Trophoblast cell (in vitro differentiated cells and primary cell): ENCODE data around the gene MOXD1. TPM values are rescaled to one million over a fixed set of nuclear protein-coding genes. Genes with fewer than 3 reads are reported as not detected.

Experiments used
- DNase-seq, 2 donors: peaks; one replicate each; pipeline ENCODE4 v3.0.0-alpha.2; 2016
- H2AFZ ChIP-seq: 2 replicates; pipeline ENCODE4 v1.6.1; 2013; ENCODE audit warnings: low read length, moderate library complexity, mild to moderate bottlenecking; ENCODE audit not compliant: insufficient read depth, poor library complexity
- H2AK5ac ChIP-seq: 2 replicates; pipeline ENCODE4 v1.6.1; 2013; ENCODE audit warnings: mild to moderate bottlenecking, low read length
- H2BK120ac ChIP-seq: 2 replicates; pipeline ENCODE4 v1.6.1; 2013; ENCODE audit warnings: low read length, mild to moderate bottlenecking, moderate library complexity; ENCODE audit not compliant: insufficient read depth, poor library complexity
- H2BK12ac ChIP-seq: 2 replicates; pipeline ENCODE4 v1.6.1; 2013; ENCODE audit warnings: mild to moderate bottlenecking, low read length, moderate library complexity
- H2BK5ac ChIP-seq: 2 replicates; pipeline ENCODE4 v1.6.1; 2013; ENCODE audit warnings: low read length, low read depth, moderate library complexity, mild to moderate bottlenecking; ENCODE audit not compliant: poor library complexity
- H3K14ac ChIP-seq: 2 replicates; pipeline ENCODE4 v1.6.1; 2013; ENCODE audit warnings: mild to moderate bottlenecking, low read length
- H3K18ac ChIP-seq: 2 replicates; pipeline ENCODE4 v1.6.1; 2013; ENCODE audit warnings: mild to moderate bottlenecking, low read length
- H3K23ac ChIP-seq: 2 replicates; pipeline ENCODE4 v1.6.1; 2013; ENCODE audit warnings: low read length
- H3K27ac ChIP-seq: 2 replicates; pipeline ENCODE4 v1.5.1; 2013; ENCODE audit warnings: low read depth, mild to moderate bottlenecking, inconsistent platforms, low read length, moderate library complexity
- H3K27me3 ChIP-seq: 2 replicates; pipeline ENCODE4 v1.6.1; 2013; ENCODE audit warnings: inconsistent platforms, mild to moderate bottlenecking, low read length, moderate library complexity; ENCODE audit not compliant: insufficient read depth
- H3K36me3 ChIP-seq, 2 experiments: 1 replicate in 1 of 2; 2 replicates in 1 of 2; pipeline ENCODE4 v1.6.1; 2013; ENCODE audit warnings: low read length in 2 of 2, mild to moderate bottlenecking in 2 of 2, moderate library complexity in 1 of 2; ENCODE audit not compliant: insufficient read depth in 2 of 2, control insufficient read depth in 1 of 2
- H3K4ac ChIP-seq: 2 replicates; pipeline ENCODE4 v1.6.1; 2013; ENCODE audit warnings: low read depth, mild to moderate bottlenecking, low read length, moderate library complexity
- H3K4me1 ChIP-seq, 2 experiments: 1 replicate in 1 of 2; 2 replicates in 1 of 2; pipeline ENCODE4 v1.6.1; 2013; ENCODE audit warnings: low read length in 2 of 2, mild to moderate bottlenecking in 2 of 2, moderate library complexity in 1 of 2; ENCODE audit not compliant: insufficient read depth in 2 of 2, control insufficient read depth in 1 of 2
- H3K4me2 ChIP-seq: 2 replicates; pipeline ENCODE4 v1.6.1; 2013; ENCODE audit warnings: inconsistent platforms, mild to moderate bottlenecking, low read length, moderate library complexity
- H3K4me3 ChIP-seq: 2 replicates; pipeline ENCODE4 v1.5.1; 2013; ENCODE audit warnings: mild to moderate bottlenecking, low read depth, low read length, inconsistent platforms
- H3K79me1 ChIP-seq: one replicate; pipeline ENCODE4 v1.6.1; 2013; ENCODE audit warnings: low read length
- H3K79me2 ChIP-seq: 2 replicates; pipeline ENCODE4 v1.6.1; 2013; ENCODE audit warnings: low read length, mild to moderate bottlenecking; ENCODE audit not compliant: control insufficient read depth, insufficient read depth, poor library complexity
- H3K9ac ChIP-seq: 2 replicates; pipeline ENCODE4 v1.6.1; 2013; ENCODE audit warnings: mild to moderate bottlenecking, low read length
- H3K9me3 ChIP-seq: 2 replicates; pipeline ENCODE4 v1.6.1; 2013; ENCODE audit warnings: low read depth, mild to moderate bottlenecking, control low read depth, inconsistent platforms, low read length; ENCODE audit not compliant: insufficient read depth
- H4K12ac ChIP-seq: 2 replicates; pipeline ENCODE4 v1.6.1; 2013; ENCODE audit warnings: low read depth, mild to moderate bottlenecking, low read length, moderate library complexity
- H4K8ac ChIP-seq: 2 replicates; pipeline ENCODE4 v1.6.1; 2013; ENCODE audit warnings: low read depth, mild to moderate bottlenecking, low read length, moderate library complexity
- H4K91ac ChIP-seq: one replicate; pipeline ENCODE4 v1.6.1; 2013; ENCODE audit warnings: low read depth, mild to moderate bottlenecking, low read length, moderate library complexity
- WGBS: extraction: QIAGEN DNeasy Blood & Tissue Kit; methylation state at CpG from one replicate; pipeline ENCODE4 v1.1.7; 2013; ENCODE audit warnings: missing lambda C conversion rate; ENCODE audit not compliant: insufficient read length, insufficient coverage; ENCODE audit errors: extremely low coverage; 5-methylcytosine and 5-hydroxymethylcytosine counted together
- polyA plus RNA-seq: library from polyadenylated mRNA; stranded (reverse); fragments of 200-250 nt; gene quantifications from 2 replicates; pipeline ENCODE4 v1.2.3, GENCODE V29; 2013

The MOXD1 gene
- polyA plus RNA-seq = 0.78 and 0.82 TPM in 2 replicates

DNA sequence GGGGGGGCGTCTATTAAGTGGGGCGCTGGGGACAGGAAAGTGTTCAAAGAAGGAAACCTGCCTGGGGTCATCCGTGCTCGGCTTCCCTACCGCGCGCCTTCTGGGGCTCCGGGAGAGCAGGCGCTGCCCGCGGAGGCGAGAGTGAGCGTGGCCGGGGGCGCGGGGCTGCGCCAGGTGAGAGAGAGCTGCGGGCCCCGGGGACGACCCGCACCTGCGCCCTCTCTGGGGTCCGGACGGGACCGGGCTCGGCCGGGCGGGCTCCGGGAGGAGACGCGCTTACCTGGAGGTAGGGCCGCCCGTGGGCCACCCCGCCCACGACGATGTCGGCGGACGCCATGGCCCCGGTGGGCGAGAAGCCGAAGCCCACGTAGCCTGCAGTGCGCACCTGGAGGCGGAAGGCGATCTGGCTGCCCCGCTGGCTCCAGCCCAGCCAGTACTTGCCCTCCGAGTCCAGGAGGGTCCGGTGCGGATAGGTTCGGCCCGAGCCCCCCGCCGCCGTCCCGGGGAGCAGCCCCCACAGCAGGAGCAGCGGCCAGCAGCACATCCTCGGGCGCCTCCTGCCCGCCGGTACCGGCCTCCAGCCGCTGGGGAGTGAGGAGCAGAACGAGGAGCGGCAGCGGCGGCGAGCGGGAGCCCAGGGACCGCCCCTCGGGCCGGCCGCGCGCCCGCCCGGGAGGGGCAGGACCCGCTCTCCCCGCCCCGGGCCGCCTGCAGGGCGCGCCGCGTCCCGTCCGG is at the start of gene MOXD1:
MOXD1 (minus strand) TSS at position 593 of the 735 bp plus-strand sequence; CDS start at position 544, 49 bp downstream.
- no peak within 1 kb of the TSS for H4K12ac ChIP-seq
- no peak within 1 kb of the TSS for H3K18ac ChIP-seq
- no peak within 1 kb of the TSS for H3K9ac ChIP-seq
- no peak within 1 kb of the TSS for H2BK120ac ChIP-seq
- H4K8ac ChIP-seq = peak within 1 kb of the TSS; percentile 45
- H2AFZ ChIP-seq = peak within 1 kb of the TSS; percentile 88
- H3K4me3 ChIP-seq = peak within 1 kb of the TSS; percentile 75
- H3K27me3 ChIP-seq = peaks cover 26% of the 10 kb centered on the region
- H3K14ac ChIP-seq = no peak within 1 kb of the TSS
- H3K4ac ChIP-seq = no peak within 1 kb of the TSS
- no peaks in the 10 kb centered on the region for H3K79me2 ChIP-seq
- H2BK12ac ChIP-seq = no peak within 1 kb of the TSS
- no peak within 1 kb of the TSS for H3K23ac ChIP-seq
- peak within 1 kb of the TSS; percentile 84 for H3K4me2 ChIP-seq
- H3K36me3 ChIP-seq = no peaks in the 10 kb centered on the region
- H3K27ac ChIP-seq = no peak within 1 kb of the TSS
- H2BK5ac ChIP-seq = no peak within 1 kb of the TSS
- DNase-seq = peak; percentile 19 to 54
- WGBS = no CpG with 5 or more reads among the region's 87 CpGs
- no peaks in the 10 kb centered on the region for H3K9me3 ChIP-seq
- no peak within 1 kb of the TSS for H2AK5ac ChIP-seq
- no peaks in the 10 kb centered on the region for H3K79me1 ChIP-seq
- peaks cover 0 to 12% of the 10 kb centered on the region in 2 experiments for H3K4me1 ChIP-seq
- H4K91ac ChIP-seq = no peak within 1 kb of the TSS

- Histone ChIP-seq H2BK120ac (no peak overlapping the region), H4K91ac (no peak overlapping the region), H3K4me2 (no peak overlapping the region), H3K79me2 (no peaks in the 10 kb centered on the region), H3K4me1 (no peaks in the 10 kb centered on the region), H4K8ac (no peak overlapping the region), H3K18ac (no peak overlapping the region), H3K27me3 (no peaks in the 10 kb centered on the region), H3K27ac (no peak overlapping the region), H3K14ac (no peak overlapping the region), H3K4ac (no peak overlapping the region), H3K36me3 (peaks cover 0 to 2% of the 10 kb centered on the region in 2 experiments), H3K23ac (no peak overlapping the region), H2BK12ac (no peak overlapping the region), H4K12ac (no peak overlapping the region), H2AFZ (no peak overlapping the region), H2AK5ac (no peak overlapping the region), H3K9ac (no peak overlapping the region), H3K79me1 (no peaks in the 10 kb centered on the region), H3K4me3 (no peak overlapping the region), H3K9me3 (no peaks in the 10 kb centered on the region), H2BK5ac (no peak overlapping the region)
- WGBS = no CpG with 5 or more reads among the region's 5 CpGs
- DNase-seq = no peak
These were observed 45.6 kb upstream of the MOXD1 start for GRCh38 chr6:132446855-132447241.

GRCh38 chr6:132446141-132446854 is 45.0 kb upstream of the MOXD1 start:
- H3K27ac ChIP-seq = no peak overlapping the region
- no peaks in the 10 kb centered on the region for H3K9me3 ChIP-seq
- H3K79me2 ChIP-seq = no peaks in the 10 kb centered on the region
- H3K4me2 ChIP-seq = no peak overlapping the region
- no peak overlapping the region for H3K4ac ChIP-seq
- H3K18ac ChIP-seq = no peak overlapping the region
- H4K12ac ChIP-seq = no peak overlapping the region
- no peak overlapping the region for H3K23ac ChIP-seq
- H3K14ac ChIP-seq = no peak overlapping the region
- H3K4me1 ChIP-seq = no peaks in the 10 kb centered on the region
- no peak overlapping the region for H4K8ac ChIP-seq
- no peak overlapping the region for H3K4me3 ChIP-seq
- no CpG with 5 or more reads among the region's 4 CpGs for WGBS
- no peak overlapping the region for H2AFZ ChIP-seq
- peaks cover 0 to 2% of the 10 kb centered on the region in 2 experiments for H3K36me3 ChIP-seq
- H3K27me3 ChIP-seq = no peaks in the 10 kb centered on the region
- no peak overlapping the region for H2AK5ac ChIP-seq
- no peak for DNase-seq
- H3K79me1 ChIP-seq = no peaks in the 10 kb centered on the region
- H3K9ac ChIP-seq = no peak overlapping the region
- H2BK5ac ChIP-seq = no peak overlapping the region
- H2BK12ac ChIP-seq = no peak overlapping the region
- no peak overlapping the region for H4K91ac ChIP-seq
- H2BK120ac ChIP-seq = no peak overlapping the region

- H2BK120ac ChIP-seq = no peak overlapping the region
- H3K4me1 ChIP-seq = no peaks in the 10 kb centered on the region
- no CpG with 5 or more reads among the region's 3 CpGs for WGBS
- no peak overlapping the region for H3K4ac ChIP-seq
- H2AK5ac ChIP-seq = no peak overlapping the region
- H3K79me1 ChIP-seq = no peaks in the 10 kb centered on the region
- H3K18ac ChIP-seq = no peak overlapping the region
- H3K36me3 ChIP-seq = peaks cover 0 to 2% of the 10 kb centered on the region in 2 experiments
- DNase-seq = peak; percentile 71 to 81
- H2BK12ac ChIP-seq = no peak overlapping the region
- H3K79me2 ChIP-seq = no peaks in the 10 kb centered on the region
- no peak overlapping the region for H3K9ac ChIP-seq
- H3K23ac ChIP-seq = no peak overlapping the region
- H3K4me2 ChIP-seq = no peak overlapping the region
- no peak overlapping the region for H2BK5ac ChIP-seq
- H3K27ac ChIP-seq = no peak overlapping the region
- H4K12ac ChIP-seq = no peak overlapping the region
- no peaks in the 10 kb centered on the region for H3K27me3 ChIP-seq
- no peak overlapping the region for H3K4me3 ChIP-seq
- no peaks in the 10 kb centered on the region for H3K9me3 ChIP-seq
- H4K8ac ChIP-seq = no peak overlapping the region
- H3K14ac ChIP-seq = no peak overlapping the region
- H4K91ac ChIP-seq = no peak overlapping the region
- H2AFZ ChIP-seq = no peak overlapping the region
These were observed 44.1 kb upstream of the MOXD1 start for GRCh38 chr6:132445201-132445951.
